GM12872 (cell line): ENCODE measurements around the gene GAB2.

Experiments
- TF ChIP-seq, protein P1 (sequence below): IDR thresholded peaks from 3 replicates; pipeline ENCODE4 v1.5.1; 2011; ENCODE audit warnings: low read depth, mild to moderate bottlenecking, low read length, moderate library complexity; ENCODE audit not compliant: insufficient read depth

GAB2 gene, protein sequence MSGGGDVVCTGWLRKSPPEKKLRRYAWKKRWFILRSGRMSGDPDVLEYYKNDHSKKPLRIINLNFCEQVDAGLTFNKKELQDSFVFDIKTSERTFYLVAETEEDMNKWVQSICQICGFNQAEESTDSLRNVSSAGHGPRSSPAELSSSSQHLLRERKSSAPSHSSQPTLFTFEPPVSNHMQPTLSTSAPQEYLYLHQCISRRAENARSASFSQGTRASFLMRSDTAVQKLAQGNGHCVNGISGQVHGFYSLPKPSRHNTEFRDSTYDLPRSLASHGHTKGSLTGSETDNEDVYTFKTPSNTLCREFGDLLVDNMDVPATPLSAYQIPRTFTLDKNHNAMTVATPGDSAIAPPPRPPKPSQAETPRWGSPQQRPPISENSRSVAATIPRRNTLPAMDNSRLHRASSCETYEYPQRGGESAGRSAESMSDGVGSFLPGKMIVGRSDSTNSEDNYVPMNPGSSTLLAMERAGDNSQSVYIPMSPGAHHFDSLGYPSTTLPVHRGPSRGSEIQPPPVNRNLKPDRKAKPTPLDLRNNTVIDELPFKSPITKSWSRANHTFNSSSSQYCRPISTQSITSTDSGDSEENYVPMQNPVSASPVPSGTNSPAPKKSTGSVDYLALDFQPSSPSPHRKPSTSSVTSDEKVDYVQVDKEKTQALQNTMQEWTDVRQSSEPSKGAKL

DNA sequence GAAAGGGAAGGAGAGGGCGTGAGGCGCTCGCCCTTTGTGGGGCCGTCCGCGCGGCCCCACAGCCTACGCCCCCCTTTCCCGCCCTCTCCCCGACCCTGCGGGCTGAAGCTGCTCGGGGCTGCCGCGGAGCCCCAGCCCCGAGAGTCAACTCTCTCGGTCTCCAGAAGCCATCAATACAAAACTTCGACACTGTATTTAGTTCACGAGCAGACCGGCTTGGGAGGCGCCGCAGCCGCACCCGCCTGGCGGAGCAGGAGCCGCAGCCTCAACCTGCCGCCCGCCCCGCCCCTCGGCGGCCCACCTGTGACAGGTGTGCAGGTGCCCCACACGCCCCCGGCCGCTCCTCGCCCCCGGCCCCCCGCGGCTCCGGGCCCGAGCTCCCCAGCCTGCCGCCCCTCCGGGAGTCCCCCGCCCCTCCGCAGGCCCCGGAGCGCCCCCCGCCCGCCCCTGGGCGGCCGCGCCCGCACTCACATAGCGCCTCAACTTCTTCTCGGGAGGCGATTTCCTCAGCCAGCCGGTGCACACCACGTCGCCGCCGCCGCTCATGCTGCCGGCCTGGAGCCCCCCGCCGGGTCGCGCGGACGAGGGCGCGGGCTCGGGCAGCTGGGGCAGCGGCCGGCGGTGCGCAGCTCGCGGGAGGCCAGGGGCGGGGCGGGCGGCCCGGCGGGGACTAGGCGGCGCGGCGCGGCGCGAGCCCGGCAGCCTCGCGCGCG is at the start of gene GAB2:
Gene GAB2 (minus strand): TSS at position 646 of the 713 bp plus-strand sequence. CDS start 100 bp downstream, at position 546.
- TF ChIP-seq, protein P1, sequence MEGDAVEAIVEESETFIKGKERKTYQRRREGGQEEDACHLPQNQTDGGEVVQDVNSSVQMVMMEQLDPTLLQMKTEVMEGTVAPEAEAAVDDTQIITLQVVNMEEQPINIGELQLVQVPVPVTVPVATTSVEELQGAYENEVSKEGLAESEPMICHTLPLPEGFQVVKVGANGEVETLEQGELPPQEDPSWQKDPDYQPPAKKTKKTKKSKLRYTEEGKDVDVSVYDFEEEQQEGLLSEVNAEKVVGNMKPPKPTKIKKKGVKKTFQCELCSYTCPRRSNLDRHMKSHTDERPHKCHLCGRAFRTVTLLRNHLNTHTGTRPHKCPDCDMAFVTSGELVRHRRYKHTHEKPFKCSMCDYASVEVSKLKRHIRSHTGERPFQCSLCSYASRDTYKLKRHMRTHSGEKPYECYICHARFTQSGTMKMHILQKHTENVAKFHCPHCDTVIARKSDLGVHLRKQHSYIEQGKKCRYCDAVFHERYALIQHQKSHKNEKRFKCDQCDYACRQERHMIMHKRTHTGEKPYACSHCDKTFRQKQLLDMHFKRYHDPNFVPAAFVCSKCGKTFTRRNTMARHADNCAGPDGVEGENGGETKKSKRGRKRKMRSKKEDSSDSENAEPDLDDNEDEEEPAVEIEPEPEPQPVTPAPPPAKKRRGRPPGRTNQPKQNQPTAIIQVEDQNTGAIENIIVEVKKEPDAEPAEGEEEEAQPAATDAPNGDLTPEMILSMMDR = no peak

DNA sequence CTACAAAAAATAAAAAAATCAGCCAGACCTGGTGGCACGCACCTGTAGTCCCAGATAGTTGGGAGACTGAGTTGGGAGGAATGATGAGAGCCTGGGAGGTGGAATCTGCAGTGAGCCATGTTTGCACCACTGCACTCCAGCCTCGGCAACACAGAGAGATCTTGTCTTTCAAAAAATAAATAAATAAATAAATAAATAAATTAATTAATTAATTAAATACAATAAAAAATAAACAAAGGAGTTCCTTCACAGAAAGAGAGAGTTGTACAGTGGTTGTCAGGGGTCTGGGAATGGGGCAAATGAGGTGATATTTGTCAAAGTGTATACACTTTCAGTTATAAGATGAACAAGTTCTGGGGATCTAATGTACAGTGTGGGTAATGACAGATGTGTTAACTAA is 49.8 kb upstream of the GAB2 start:
- TF ChIP-seq, protein P1 = no peak

DNA sequence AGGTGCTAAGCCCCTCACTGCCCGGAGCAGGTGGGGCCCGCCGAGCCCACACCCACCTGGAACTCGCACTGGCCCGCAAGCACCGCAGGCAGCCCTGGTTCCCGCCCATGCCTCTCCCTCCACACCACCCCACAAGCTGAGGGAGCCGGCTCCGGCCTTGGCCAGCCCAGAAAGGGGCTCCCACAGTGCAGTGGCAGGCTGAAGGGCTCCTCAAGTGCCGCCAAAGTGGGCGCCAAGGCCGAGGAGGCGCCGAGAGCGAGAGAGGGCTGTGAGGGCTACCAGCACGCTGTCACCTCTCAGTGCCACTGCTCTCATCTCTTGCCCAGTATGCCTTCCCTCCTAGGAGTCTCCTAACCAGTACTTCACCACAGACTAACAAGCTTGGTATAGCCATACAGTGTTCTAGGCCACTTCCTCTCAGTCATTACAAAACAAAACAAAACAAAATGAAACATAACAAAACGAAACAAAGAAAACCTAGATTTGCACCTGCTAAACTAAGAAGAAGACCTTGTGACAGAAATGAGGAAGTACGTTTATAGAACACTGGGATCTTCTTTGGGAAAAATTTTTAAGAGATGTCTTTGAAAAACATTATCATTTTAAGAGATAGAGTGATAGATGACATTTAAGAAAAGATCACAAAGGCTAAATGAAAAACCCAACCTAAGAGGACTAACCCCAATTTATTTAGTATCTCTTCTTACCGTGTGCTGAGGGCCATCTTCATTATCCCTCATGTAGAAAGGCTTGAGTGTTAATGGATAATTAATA is 47.7 kb upstream of the GAB2 start:
- TF ChIP-seq, protein P1 = no peak

DNA sequence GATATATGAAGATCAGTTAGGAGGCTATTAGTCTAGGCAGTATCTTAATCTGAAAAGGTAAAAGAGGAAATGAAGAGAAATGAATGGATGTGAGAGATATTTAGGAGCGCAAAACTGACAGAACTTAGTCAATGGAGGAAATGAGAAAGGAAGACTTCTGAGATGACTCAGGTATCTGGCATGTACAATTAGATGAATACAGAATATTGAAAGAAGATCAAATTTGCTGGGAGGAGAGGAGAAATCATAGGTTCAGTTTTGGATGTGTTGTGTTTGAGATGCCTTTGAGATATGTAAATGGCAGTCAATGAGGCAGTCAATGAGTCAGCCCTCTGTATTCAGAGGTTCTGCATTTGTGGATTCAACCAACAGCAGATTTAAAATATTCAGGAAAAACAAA is 42.9 kb upstream of the GAB2 start:
- TF ChIP-seq, protein P1 = no peak

DNA sequence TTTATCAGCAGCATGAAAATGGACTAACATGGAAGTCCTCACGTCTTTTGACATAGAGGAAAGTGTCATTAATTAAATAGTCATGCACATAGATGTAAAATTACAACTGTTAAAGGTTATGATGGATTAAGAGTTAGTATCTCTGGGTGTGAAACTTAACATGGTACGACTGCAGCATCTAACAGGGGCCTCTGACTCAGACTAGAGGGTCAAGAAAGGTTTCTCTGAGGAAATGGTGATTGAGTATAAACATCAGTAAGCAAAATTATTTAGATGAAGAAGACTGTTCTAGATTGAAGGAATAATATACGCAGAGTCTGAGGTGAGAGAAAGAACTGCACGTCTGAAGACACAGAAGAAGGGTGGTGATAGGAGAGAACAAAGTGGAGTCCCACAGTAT is 42.1 kb upstream of the GAB2 start:
- TF ChIP-seq, protein P1 = no peak

DNA sequence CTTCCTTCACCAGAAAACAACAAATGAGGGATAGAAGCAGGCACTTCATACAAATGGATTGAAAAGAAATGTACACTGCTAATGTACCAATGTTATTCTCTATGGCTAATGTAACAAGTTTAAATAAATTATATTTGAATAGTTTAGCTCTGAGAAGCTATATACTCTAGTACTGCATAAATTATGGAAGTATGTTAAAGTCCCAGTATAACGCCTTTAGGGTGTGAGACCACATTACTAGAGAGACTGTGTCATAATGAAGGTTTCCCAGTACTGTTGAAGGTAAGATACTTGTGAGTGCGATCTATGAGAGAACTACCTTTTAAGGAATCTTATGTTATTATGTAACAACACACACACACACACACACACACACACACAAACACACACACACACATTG is 39.8 kb upstream of the GAB2 start:
- TF ChIP-seq, protein P1 = no peak
